IPS-18c (cell line): ENCODE results near the gene CAMSAP1.
"Not testable (repeated sequence)": the region's sequence is repeated elsewhere in the genome, so short reads cannot be mapped to it uniquely, and the experiment has no call there.

ENCODE experiments used
- H3K4me3 ChIP-seq: 2 replicates; pipeline ENCODE4 v1.7.0; 2013; ENCODE audit warnings: low read depth, mild to moderate bottlenecking, low read length, moderate library complexity; ENCODE audit not compliant: insufficient read depth
- H3K9me3 ChIP-seq: one replicate; pipeline ENCODE4 v1.6.1; 2013; ENCODE audit warnings: mild to moderate bottlenecking, low read length, moderate library complexity; ENCODE audit not compliant: control insufficient read depth, insufficient read depth

Gene CAMSAP1

GRCh38 chr9:135945969-135946368, 38.6 kb upstream of the CAMSAP1 start:
- H3K4me3 ChIP-seq = no peak overlapping the region
- H3K9me3 ChIP-seq = no peaks in the 10 kb centered on the region

DNA sequence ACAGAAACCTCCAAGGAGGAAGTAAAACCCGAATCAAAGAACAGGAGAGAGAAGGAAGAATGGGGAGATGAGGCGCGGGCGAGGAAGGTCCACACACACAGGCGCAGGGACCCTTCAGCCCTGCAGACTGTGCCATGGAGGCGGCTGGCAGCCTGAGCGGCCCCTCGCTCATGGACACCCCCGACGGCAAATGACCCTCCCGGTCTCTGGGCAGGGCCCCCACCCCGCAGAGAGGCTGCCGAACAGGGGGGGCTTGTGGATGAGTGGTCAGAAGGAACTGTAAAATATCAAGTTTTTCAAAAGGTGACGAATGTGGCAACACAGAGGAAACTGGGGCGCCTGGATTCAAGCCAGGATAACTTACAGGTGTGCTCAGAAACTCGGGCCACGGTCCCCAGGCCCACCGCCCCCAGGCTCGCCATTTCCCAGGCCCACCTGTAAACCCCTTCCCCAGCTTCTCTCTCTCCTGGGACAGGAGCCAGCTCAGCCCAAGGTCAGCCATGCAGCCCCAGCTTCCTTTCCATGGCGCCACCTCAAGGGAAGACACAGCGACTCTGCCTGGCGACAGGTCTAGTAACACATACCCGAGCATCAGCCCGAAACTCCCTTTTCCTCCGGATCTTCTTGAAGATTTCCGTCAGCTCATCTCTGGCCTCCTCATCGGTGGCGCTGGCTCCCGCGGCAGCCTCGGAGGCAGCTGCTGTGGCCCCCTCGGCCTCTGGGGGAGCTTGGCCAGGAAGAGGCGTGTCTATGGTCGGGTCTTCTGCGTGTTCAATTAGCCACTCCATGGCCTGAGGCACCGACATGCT, 37.3 kb upstream of the CAMSAP1 start:
- Histone ChIP-seq H3K4me3 (no peak overlapping the region), H3K9me3 (no peaks in the 10 kb centered on the region)

DNA sequence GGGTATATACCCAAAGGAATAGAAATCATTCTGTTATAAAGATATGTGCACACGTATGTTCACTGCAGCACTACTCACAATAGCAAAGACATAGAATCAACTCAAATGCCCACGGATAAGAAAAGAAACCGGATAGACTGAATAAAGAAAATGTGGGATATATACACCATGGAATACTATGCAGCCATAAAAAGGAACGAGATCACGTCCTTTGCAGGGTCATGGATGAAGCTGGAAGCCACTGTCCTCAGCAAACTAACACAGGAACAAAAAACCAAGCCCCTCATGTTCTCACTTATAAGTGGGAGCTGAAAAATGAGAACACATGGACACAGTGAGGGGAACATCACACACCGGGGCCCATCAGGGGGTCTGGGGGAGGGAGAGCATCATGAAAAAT, 36.3 kb upstream of the CAMSAP1 start:
- H3K9me3 ChIP-seq, H3K4me3 ChIP-seq: not testable (repeated sequence)

DNA sequence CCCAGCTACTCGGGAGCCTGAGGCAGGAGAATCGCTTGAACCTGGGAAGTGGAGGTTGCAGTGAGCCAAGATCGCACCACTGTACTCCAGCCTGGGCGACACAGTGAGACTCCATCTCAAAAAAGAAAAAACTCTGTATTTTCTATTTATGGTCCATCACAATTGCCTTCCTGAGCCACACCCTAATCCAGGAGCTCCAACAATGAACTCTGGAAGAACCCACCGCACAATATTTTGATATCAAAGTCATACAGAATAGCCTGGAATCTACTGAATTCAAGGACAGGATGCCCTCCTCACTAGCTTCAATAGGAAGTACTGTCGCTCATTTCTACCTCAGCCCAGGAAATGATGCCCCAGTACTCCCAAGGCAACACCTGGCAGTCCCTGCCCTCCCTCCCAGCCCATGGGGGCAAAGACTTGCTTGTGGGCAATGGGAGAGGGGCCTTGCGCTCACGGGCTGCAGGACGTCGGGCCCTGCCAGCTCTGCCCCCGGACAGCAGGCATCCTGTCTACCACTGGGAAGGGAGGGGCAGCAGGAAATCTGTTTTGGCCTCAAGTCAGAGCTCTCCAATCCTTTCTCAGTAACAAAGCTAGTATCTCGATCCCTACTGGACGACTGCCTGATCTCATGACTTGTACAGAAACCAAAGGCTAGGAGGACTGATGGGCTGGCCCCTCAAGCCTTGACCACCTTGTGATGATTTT, 34.1 kb upstream of the CAMSAP1 start:
- H3K4me3 ChIP-seq = no peak overlapping the region
- no peaks in the 10 kb centered on the region for H3K9me3 ChIP-seq

GRCh38 chr9:135939351-135940265, 32.3 kb upstream of the CAMSAP1 start:
- no peak overlapping the region for H3K4me3 ChIP-seq
- H3K9me3 ChIP-seq = no peaks in the 10 kb centered on the region

DNA sequence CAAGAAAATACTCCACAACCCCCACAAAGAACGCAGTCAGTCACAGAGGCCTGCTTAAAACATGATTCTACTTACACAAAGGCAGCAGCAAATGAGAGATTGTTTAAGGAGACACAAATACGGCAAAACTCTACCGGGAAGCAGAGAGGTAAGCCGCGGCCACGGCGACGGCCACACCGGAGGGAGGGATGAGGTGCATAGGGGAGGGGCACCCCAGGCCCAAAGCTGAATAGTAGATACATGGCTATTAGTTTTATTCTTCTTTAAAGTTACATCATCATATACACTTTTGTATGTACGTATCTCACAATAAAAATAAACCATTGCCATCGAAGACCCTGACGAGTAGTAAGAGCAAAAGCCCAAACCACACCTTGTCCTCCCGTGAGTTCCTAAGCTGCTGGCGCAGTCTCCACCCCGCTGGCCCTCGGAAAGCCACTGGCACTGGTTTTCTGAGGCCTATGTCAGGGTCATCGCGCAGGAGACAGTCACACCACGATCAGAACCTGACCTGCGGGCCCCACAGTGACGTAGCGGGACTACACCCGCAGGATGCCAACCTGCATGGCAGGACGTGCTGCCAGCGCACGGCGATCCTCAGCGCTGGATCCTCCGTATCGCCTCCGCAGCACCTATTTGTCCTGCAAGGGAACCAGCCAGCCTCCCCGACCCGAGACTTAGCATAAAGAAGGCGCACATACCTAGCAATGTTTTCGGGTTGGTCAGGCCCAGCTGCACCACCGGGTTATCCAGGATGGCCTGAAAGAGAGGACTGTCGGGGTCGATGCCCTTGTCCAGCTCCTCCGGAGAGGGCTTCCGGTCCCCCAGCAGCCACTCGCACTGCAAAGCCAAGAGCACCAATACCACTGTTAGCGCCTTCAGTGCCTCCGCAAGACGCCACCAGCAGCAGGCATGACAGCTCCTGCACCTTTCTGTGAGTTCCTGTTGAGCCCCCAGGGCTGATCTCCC, 30.5 kb upstream of the CAMSAP1 start:
- peaks cover 3% of the 10 kb centered on the region for H3K9me3 ChIP-seq
- no peak overlapping the region for H3K4me3 ChIP-seq

GRCh38 chr9:135933114-135933513, 25.8 kb upstream of the CAMSAP1 start:
- H3K9me3 ChIP-seq = peaks cover 4% of the 10 kb centered on the region
- no peak overlapping the region for H3K4me3 ChIP-seq

DNA sequence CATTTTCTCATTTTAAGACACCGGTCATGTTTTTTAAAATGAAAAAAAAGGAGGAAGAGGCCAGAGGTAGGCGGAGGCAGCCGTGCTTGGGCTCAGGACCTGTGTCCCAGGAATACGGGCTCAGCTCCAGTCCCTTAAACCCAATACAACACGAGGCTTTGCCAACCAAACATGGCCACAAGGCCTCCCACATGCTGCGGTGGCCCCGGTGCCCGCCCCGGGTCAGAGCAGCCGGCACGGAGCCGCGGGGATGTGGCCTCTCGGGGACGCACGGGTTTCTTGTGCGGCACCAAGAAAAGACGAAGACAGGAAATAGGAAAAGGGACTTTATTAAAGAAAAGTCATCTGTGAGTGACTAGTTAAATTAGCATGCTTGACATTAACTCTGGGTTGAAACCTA, 25.3 kb upstream of the CAMSAP1 start:
- peaks cover 4% of the 10 kb centered on the region for H3K9me3 ChIP-seq
- no peak overlapping the region for H3K4me3 ChIP-seq

- H3K9me3 ChIP-seq = peaks cover 4% of the 10 kb centered on the region
Measured at GRCh38 chr9:135931349-135931820, 24.0 kb upstream of the CAMSAP1 start.

GRCh38 chr9:135930446-135931345, 23.4 kb upstream of the CAMSAP1 start:
- H3K4me3 ChIP-seq = no peak overlapping the region

More at GRCh38 chr9:135931349-135931820, 24.0 kb upstream of the CAMSAP1 start:
- no peak overlapping the region for H3K4me3 ChIP-seq

DNA sequence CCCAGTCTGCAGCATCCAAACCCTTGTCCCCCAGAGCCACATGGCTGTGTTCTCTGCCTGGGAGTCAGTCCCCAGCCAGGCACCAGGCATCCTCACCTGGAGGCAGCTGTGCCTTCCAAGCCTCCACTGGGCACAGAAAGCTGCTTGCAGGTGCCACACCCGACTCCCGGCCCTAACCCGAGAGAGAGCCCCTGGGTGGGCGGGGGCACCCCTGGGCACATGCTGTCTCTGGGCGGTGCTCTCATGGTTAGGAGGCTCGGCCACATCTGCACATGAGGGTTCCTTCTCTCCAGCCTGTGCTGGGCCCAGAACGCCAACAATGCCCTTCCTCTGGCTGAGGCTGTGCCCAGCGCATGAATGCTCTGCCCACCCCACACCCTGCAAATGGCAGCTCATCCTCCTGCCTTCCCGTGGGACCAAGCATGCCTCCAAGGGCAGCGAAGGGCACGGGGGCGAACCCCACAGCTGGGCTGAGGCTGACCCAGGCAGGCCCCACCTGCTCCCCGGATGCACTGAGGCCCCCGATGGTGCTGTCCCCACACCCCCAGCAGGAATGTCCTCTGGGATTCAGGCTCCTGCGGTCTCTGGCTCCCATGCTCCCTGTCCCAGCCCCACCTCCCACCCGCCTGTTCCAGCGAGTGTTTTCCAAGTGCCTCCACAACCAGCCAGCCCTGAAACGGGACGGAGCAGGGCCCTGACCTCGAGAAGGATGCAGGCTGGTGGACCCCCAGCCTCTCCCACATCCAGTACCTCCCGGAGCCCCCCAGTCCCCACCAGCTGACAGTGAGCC, 22.5 kb upstream of the CAMSAP1 start:
- Histone ChIP-seq H3K9me3 (peaks cover 4% of the 10 kb centered on the region), H3K4me3 (no peak overlapping the region)

More at GRCh38 chr9:135930446-135931345, 23.4 kb upstream of the CAMSAP1 start:
- H3K9me3 ChIP-seq = peaks cover 4% of the 10 kb centered on the region

DNA sequence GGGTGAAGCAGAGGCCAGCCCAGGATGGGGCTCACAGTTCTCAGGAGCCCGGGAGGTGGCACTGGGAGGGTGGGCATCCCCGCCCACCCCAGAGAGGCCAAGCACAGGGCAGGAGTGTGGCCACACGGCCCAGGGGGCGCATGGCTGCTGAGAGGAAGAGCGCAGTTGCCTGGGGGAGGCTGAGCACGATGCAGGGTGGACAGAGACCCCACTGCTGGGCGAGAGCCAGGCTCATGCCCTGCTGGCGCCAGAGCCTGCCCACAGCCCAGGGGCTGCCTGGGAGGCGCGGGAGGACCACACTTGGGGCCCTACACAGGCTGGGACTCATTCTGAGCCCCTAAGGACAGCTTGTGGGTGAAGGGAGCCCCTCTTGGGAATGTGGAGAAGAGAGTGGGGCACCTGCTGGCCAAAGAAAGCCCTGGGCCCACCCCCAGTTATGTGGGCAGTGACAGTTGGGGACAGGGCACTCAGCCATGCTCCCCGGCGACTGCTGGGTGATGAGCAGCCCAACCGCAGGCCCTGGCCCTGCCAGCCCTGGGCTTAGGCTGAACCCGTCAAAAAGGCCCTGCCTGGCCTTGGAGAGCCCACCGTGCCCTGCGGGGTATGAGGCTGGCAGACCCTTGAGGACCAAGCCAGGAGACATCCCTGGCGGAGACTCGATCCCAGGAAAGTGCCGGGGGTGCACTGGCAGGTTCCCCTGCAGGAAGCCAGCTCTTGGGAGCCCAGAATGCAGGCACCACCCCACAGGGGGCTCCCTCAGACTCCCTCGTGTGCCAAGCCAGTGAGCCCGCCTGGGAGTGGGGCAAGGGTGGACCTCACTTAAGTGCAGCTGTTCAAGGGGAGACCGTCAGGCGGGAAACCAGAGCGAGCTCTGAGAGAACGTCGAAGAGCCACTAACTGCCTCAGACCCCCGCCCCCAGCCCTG, 21.6 kb upstream of the CAMSAP1 start:
- peaks cover 4% of the 10 kb centered on the region for H3K9me3 ChIP-seq
- no peak overlapping the region for H3K4me3 ChIP-seq

DNA sequence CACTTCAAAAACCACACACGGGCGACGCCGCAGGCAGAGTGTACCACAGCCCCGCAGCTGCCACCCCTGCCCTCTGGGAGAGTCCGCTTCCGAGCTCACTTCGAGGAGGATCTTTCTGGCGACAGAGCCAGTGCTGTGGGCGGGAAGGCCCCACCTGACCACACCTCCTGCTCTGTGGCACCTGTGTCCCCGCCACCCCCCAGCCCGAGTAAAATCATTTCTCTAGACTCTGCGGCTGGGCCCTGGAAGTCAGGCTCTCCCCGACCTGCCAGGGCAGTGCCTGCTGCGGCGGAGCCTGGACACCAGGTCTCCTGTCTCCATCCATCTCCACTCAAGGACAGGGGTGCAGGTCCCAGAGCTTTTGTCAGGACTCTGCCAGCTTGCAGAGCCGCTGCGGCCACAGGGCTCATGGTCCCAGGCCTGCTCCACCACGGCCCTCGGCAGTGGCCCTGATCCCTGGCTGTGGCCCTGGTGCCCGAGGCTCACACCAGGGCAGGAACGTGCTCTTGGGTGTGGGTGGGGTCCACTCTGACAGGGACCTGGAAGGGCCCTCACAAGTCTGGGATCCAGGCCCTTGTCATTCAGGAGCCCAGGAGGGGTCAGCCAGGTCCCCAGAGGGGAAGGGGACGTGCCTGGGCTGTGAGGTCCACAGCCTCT, 20.9 kb upstream of the CAMSAP1 start:
- H3K9me3 ChIP-seq = peaks cover 4% of the 10 kb centered on the region
- no peak overlapping the region for H3K4me3 ChIP-seq
